Measurements from ENCODE around the gene DNAJA2.

DNAJA2 gene

DNA sequence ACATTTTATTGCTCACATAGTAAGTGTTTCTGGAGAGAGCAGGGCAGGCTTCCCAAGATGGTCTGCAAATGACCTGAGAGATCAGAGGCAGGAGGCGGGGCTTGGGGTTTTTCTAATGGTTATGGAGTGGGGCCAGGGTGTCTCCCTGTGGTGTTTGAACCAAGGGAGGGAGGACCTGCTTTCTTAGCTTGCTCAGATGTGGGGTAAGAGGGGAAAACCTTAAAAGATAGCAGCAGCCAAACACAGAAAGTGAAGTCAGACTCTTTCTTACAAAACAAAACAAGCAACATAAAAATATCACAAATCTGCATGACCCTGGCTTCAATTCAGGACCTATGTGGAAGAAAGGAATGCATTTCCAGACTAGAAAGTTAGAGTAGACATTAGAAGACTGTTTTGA, 22.9 kb upstream of the DNAJA2 start:
- no peaks in the 10 kb centered on the region for H3K36me3 ChIP-seq (ENCODE audit: control insufficient read depth in 2 of 2, insufficient read depth in 1 of 2, low read length in 2 of 2)
- POLR2A ChIA-PET = no interaction called here
- H3K9me3 ChIP-seq (ENCODE audit: control insufficient read depth, insufficient read depth, low read depth, low read length) = no peaks in the 10 kb centered on the region
- CTCF ChIA-PET = no interaction called here
- H3K4me1 ChIP-seq (ENCODE audit: control insufficient read depth, insufficient read depth, low read length) = no peaks in the 10 kb centered on the region
- H3K27ac ChIP-seq (ENCODE audit: extremely low read depth, low read depth, low read length) = no peak overlapping the region
- no peak overlapping the region for H3K4me3 ChIP-seq (ENCODE audit: low read depth, low read length)
- no peak for TF ChIP-seq KLF7 (tag by site-specific recombination; IDR thresholded peaks at IDR 0.05; ENCODE audit: borderline replicate concordance)
- no peak for TF ChIP-seq ZNF2 (tag by site-specific recombination; IDR thresholded peaks at IDR 0.05)
- no peak for TF ChIP-seq ZNF423 (tag by site-specific recombination; IDR thresholded peaks at IDR 0.05)
- TF ChIP-seq ZNF621 (tag by site-specific recombination; IDR thresholded peaks at IDR 0.05) = no peak
- no peak for TF ChIP-seq ZNF530 (tag by site-specific recombination; IDR thresholded peaks at IDR 0.05; ENCODE audit: low read depth)
- no peak for TF ChIP-seq ZNF610 (tag by site-specific recombination; IDR thresholded peaks at IDR 0.05; ENCODE audit: borderline replicate concordance)
- no peak for TF ChIP-seq REST (tag by site-specific recombination; IDR thresholded peaks at IDR 0.05)
- TF ChIP-seq, protein P1, sequence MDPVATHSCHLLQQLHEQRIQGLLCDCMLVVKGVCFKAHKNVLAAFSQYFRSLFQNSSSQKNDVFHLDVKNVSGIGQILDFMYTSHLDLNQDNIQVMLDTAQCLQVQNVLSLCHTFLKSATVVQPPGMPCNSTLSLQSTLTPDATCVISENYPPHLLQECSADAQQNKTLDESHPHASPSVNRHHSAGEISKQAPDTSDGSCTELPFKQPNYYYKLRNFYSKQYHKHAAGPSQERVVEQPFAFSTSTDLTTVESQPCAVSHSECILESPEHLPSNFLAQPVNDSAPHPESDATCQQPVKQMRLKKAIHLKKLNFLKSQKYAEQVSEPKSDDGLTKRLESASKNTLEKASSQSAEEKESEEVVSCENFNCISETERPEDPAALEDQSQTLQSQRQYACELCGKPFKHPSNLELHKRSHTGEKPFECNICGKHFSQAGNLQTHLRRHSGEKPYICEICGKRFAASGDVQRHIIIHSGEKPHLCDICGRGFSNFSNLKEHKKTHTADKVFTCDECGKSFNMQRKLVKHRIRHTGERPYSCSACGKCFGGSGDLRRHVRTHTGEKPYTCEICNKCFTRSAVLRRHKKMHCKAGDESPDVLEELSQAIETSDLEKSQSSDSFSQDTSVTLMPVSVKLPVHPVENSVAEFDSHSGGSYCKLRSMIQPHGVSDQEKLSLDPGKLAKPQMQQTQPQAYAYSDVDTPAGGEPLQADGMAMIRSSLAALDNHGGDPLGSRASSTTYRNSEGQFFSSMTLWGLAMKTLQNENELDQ (tag by site-specific recombination; IDR thresholded peaks at IDR 0.05; ENCODE audit: low read depth) = no peak
- no peak for TF ChIP-seq ZNF366 (tag by site-specific recombination; conservative IDR thresholded peaks at IDR 0.05)
- TF ChIP-seq, protein P2, sequence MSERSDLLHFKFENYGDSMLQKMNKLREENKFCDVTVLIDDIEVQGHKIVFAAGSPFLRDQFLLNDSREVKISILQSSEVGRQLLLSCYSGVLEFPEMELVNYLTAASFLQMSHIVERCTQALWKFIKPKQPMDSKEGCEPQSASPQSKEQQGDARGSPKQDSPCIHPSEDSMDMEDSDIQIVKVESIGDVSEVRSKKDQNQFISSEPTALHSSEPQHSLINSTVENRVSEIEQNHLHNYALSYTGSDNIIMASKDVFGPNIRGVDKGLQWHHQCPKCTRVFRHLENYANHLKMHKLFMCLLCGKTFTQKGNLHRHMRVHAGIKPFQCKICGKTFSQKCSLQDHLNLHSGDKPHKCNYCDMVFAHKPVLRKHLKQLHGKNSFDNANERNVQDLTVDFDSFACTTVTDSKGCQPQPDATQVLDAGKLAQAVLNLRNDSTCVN (tag by site-specific recombination; optimal IDR thresholded peaks at IDR 0.05) = no peak
- TF ChIP-seq ZNF785 (tag by site-specific recombination; IDR thresholded peaks at IDR 0.05) = no peak
- no peak for TF ChIP-seq GLI4 (tag by site-specific recombination; IDR thresholded peaks at IDR 0.05)
- TF ChIP-seq ZNF529 (tag by site-specific recombination; IDR thresholded peaks at IDR 0.05; ENCODE audit: insufficient replicate concordance) = no peak
- TF ChIP-seq ZNF10 (tag by site-specific recombination; IDR thresholded peaks at IDR 0.05) = no peak
- no peak for TF ChIP-seq ZNF549 (tag by site-specific recombination; IDR thresholded peaks at IDR 0.05)

- Histone ChIP-seq H3K4me1 (ENCODE audit: control insufficient read depth, insufficient read depth, low read length) (no peaks in the 10 kb centered on the region), H3K27ac (ENCODE audit: extremely low read depth, low read depth, low read length) (no peak overlapping the region), H3K4me3 (ENCODE audit: low read depth, low read length) (no peak overlapping the region), H3K9me3 (ENCODE audit: control insufficient read depth, insufficient read depth, low read depth, low read length) (no peaks in the 10 kb centered on the region), H3K36me3 (ENCODE audit: control insufficient read depth in 2 of 2, insufficient read depth in 1 of 2, low read length in 2 of 2) (no peaks in the 10 kb centered on the region)
- ChIA-PET CTCF (interaction anchor here (1.0 to 1.1 kb wide), 2 partner anchors 28 to 31 kb away, joined by 3 to 6 read pairs; no protein-coding TSS in a partner anchor), POLR2A (no interaction called here)
- TF ChIP-seq SETDB1 (IDR thresholded peaks at IDR 0.05; ENCODE audit: insufficient read length, low read length) = peak; percentile 41
- no peak for TF ChIP-seq PATZ1 (tag by site-specific recombination; IDR thresholded peaks at IDR 0.05)
Observed at GRCh38 chr16:46991729-46992704, 18.5 kb upstream of the DNAJA2 start.

Measured in HEK293 (cell line).